PC-3 (cell line): ENCODE data around the gene TOP2B. TPM values are rescaled to one million over a fixed set of nuclear protein-coding genes. Genes with fewer than 3 reads are reported as not detected.

ENCODE experiments used
- ATAC-seq: fragments of 200-7000 bp; cut with Tn5 transposase; 2 replicates; pipeline ENCODE4 v1.9.1; 2020; ENCODE audit warnings: mild to moderate bottlenecking, moderate library complexity
- BruUV-seq: library from RNA; stranded (reverse); fragments of 400-500 nt; replicated peaks from 2 replicates; lab custom pipeline; 2021; lab: Mats Ljungman, UMichigan
- CTCF ChIA-PET: fragments of 300-600 bp; sonication (Branson Sonifier 250); formaldehyde crosslinking; loops from one replicate; lab custom pipeline; 2022; ENCODE audit warnings: antibody characterized with exemption; lab: Charles Lee
- POLR2A ChIA-PET: fragments of 300-600 bp; sonication (Branson Sonifier 250); formaldehyde crosslinking; loops from one replicate; lab custom pipeline; 2022; ENCODE audit warnings: antibody characterized with exemption; ENCODE audit not compliant: unreplicated experiment; lab: Charles Lee
- DNase-seq: peaks from one replicate; pipeline ENCODE4 v3.0.0-alpha.2; 2015
- H2AFZ ChIP-seq: fragments of 300-600 bp; sonication (generic); 2 replicates; pipeline ENCODE4 v1.6.0; 2016; ENCODE audit warnings: antibody characterized with exemption, low read length
- H3F3A ChIP-seq: fragments of 300-600 bp; sonication (generic); one replicate; pipeline ENCODE4 v1.6.0; 2017; ENCODE audit warnings: antibody characterized with exemption, low read length, control low read depth, mild to moderate bottlenecking; ENCODE audit not compliant: unreplicated experiment
- H3K27ac ChIP-seq: fragments of 300-600 bp; sonication (generic); 2 replicates; pipeline ENCODE4 v1.5.1; 2016; ENCODE audit warnings: mild to moderate bottlenecking, low read length
- H3K27me3 ChIP-seq: fragments of 300-600 bp; sonication (generic); 2 replicates; pipeline ENCODE4 v1.6.1; 2016; ENCODE audit warnings: low read length, mixed read lengths
- H3K36me3 ChIP-seq: fragments of 300-600 bp; sonication (generic); 2 replicates; pipeline ENCODE4 v1.6.1; 2016; ENCODE audit warnings: low read depth, mixed run types, low read length, mixed read lengths
- H3K4me1 ChIP-seq: fragments of 300-600 bp; sonication (generic); 2 replicates; pipeline ENCODE4 v1.5.1; 2016; ENCODE audit warnings: low read length; ENCODE audit not compliant: insufficient read depth
- H3K4me2 ChIP-seq: fragments of 300-600 bp; sonication (generic); 2 replicates; pipeline ENCODE4 v1.6.0; 2016; ENCODE audit warnings: low read length
- H3K4me3 ChIP-seq: fragments of 300-600 bp; sonication (generic); 2 replicates; pipeline ENCODE4 v1.5.1; 2016; ENCODE audit warnings: mild to moderate bottlenecking, low read length, mixed read lengths
- H3K79me2 ChIP-seq: fragments of 300-600 bp; sonication (generic); 2 replicates; pipeline ENCODE4 v1.6.1; 2017; ENCODE audit warnings: low read length, mixed read lengths
- H3K9ac ChIP-seq: fragments of 300-600 bp; sonication (generic); 2 replicates; pipeline ENCODE4 v1.6.0; 2016; ENCODE audit warnings: mild to moderate bottlenecking, low read length
- H3K9me2 ChIP-seq: fragments of 300-600 bp; sonication (generic); replicated peaks from 2 replicates; pipeline ENCODE4 v1.6.1; 2016; ENCODE audit warnings: mixed run types, low read length, mixed read lengths
- H3K9me3 ChIP-seq: fragments of 300-600 bp; sonication (generic); 2 replicates; pipeline ENCODE4 v1.6.1; 2016; ENCODE audit warnings: low read length, mixed read lengths
- H4K20me1 ChIP-seq: fragments of 300-600 bp; sonication (generic); 2 replicates; pipeline ENCODE4 v1.6.1; 2016; ENCODE audit warnings: low read length, mixed read lengths
- EZH2 ChIP-seq: fragments of 300-600 bp; sonication (generic); IDR thresholded peaks from one replicate; pipeline ENCODE4 v1.6.1; 2017; ENCODE audit warnings: antibody characterized with exemption, mild to moderate bottlenecking, low read length; ENCODE audit not compliant: unreplicated experiment
- EZH2phosphoT487 ChIP-seq: fragments of 300-600 bp; sonication (generic); IDR thresholded peaks from 2 replicates; pipeline ENCODE4 v1.6.1; 2018; ENCODE audit warnings: mild to moderate bottlenecking, antibody characterized with exemption, low read length, borderline replicate concordance
- intact Hi-C: fragments of 100-400 bp; cut with micrococcal nuclease; formaldehyde crosslinking; loops from 2 replicates; pipeline ENCODE4 v1.9.0; 2023
- total RNA-seq: library from RNA; depleted of rRNA; stranded (reverse); fragments of >200 nt; gene quantifications from 2 replicates; pipeline ENCODE4 v1.2.3, GENCODE V29; 2014
- TF ChIP-seq, protein P1 (sequence below): fragments of 300-600 bp; sonication (generic); conservative IDR thresholded peaks from 2 replicates; pipeline ENCODE4 v1.5.1; 2017; ENCODE audit warnings: antibody characterized with exemption, low read depth, mild to moderate bottlenecking, low read length

Gene TOP2B
- total RNA-seq, 1 experiment from 2014 or later = 79.0 TPM

GRCh38 chr3:25587526-25587925 is 77.2 kb downstream of the TOP2B start:
- no peak overlapping the region for H3K4me3 ChIP-seq
- H3K27ac ChIP-seq = no peak overlapping the region
- DNase-seq (no peak), ATAC-seq (no peak)
- H4K20me1 ChIP-seq = no peaks in the 10 kb centered on the region
- intact Hi-C loops = no loop called here
- H3K79me2 ChIP-seq = no peaks in the 10 kb centered on the region
- H3K27me3 ChIP-seq = no peaks in the 10 kb centered on the region
- no peak overlapping the region for H2AFZ ChIP-seq
- H3K9me2 ChIP-seq = no peaks in the 10 kb centered on the region
- H3K9me3 ChIP-seq = no peaks in the 10 kb centered on the region
- no peaks in the 10 kb centered on the region for H3K36me3 ChIP-seq
- no TSS peak for BruUV-seq
- TF ChIP-seq, protein P1, sequence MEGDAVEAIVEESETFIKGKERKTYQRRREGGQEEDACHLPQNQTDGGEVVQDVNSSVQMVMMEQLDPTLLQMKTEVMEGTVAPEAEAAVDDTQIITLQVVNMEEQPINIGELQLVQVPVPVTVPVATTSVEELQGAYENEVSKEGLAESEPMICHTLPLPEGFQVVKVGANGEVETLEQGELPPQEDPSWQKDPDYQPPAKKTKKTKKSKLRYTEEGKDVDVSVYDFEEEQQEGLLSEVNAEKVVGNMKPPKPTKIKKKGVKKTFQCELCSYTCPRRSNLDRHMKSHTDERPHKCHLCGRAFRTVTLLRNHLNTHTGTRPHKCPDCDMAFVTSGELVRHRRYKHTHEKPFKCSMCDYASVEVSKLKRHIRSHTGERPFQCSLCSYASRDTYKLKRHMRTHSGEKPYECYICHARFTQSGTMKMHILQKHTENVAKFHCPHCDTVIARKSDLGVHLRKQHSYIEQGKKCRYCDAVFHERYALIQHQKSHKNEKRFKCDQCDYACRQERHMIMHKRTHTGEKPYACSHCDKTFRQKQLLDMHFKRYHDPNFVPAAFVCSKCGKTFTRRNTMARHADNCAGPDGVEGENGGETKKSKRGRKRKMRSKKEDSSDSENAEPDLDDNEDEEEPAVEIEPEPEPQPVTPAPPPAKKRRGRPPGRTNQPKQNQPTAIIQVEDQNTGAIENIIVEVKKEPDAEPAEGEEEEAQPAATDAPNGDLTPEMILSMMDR = no peak
- no peak for TF ChIP-seq EZH2phosphoT487
- no peak for TF ChIP-seq EZH2
- no peak overlapping the region for H3K9ac ChIP-seq
- ChIA-PET CTCF (no interaction called here), POLR2A (no interaction called here)
- no peaks in the 10 kb centered on the region for H3F3A ChIP-seq
- H3K4me2 ChIP-seq = no peak overlapping the region
- peaks cover 3% of the 10 kb centered on the region for H3K4me1 ChIP-seq

DNA sequence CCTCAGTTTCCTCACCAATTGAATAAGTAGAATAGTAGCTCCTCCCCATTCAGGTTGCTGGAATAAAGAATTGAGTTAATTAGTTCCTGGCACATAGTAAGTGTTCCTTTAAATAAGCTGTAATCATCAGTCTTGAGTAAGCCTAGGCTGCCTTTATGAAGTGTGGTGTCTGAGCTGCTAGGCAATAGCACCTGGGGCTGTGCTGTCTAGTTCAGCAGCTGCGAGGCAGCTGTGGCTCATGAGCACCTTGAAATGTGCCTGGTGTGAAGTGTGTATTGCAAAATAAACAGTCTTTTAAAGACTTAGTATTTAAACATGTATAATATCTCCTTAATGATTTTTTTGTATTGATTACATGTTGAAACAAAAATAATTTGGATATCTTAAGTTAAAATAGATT is 77.6 kb downstream of the TOP2B start:
- H3K27ac ChIP-seq = no peak overlapping the region
- no peaks in the 10 kb centered on the region for H4K20me1 ChIP-seq
- no peak for TF ChIP-seq EZH2phosphoT487
- TF ChIP-seq, protein P1 = no peak
- no peak for TF ChIP-seq EZH2
- no TSS peak for BruUV-seq
- intact Hi-C loops = no loop called here
- DNase-seq (no peak), ATAC-seq (no peak)
- no peak overlapping the region for H3K4me2 ChIP-seq
- CTCF ChIA-PET = no interaction called here
- no peaks in the 10 kb centered on the region for H3K36me3 ChIP-seq
- no peaks in the 10 kb centered on the region for H3K9me3 ChIP-seq
- no peak overlapping the region for H2AFZ ChIP-seq
- no peak overlapping the region for H3K9ac ChIP-seq
- no peaks in the 10 kb centered on the region for H3K79me2 ChIP-seq
- H3F3A ChIP-seq = no peaks in the 10 kb centered on the region
- no peak overlapping the region for H3K4me3 ChIP-seq
- no peaks in the 10 kb centered on the region for H3K9me2 ChIP-seq
- H3K27me3 ChIP-seq = no peaks in the 10 kb centered on the region
- POLR2A ChIA-PET = no interaction called here
- H3K4me1 ChIP-seq = peaks cover 8% of the 10 kb centered on the region

GRCh38 chr3:25586553-25586952 is 78.2 kb downstream of the TOP2B start:
- CTCF ChIA-PET = no interaction called here

More at GRCh38 chr3:25586553-25586952, 78.2 kb downstream of the TOP2B start:
- Histone ChIP-seq H3K4me2 (no peak overlapping the region), H4K20me1 (no peaks in the 10 kb centered on the region), H3K27ac (no peak overlapping the region), H3K4me3 (no peak overlapping the region), H3K27me3 (no peaks in the 10 kb centered on the region), H3K9me3 (no peaks in the 10 kb centered on the region), H3K79me2 (no peaks in the 10 kb centered on the region), H3K9me2 (no peaks in the 10 kb centered on the region), H2AFZ (no peak overlapping the region), H3K9ac (no peak overlapping the region), H3K36me3 (no peaks in the 10 kb centered on the region), H3F3A (no peaks in the 10 kb centered on the region), H3K4me1 (peaks cover 12% of the 10 kb centered on the region)
- intact Hi-C loops = no loop called here
- TF ChIP-seq EZH2phosphoT487 = no peak
- TF ChIP-seq EZH2 = no peak
- TF ChIP-seq, protein P1 = no peak
- POLR2A ChIA-PET = no interaction called here
- ATAC-seq = no peak
- no peak for DNase-seq
- no TSS peak for BruUV-seq
